SK-N-SH (cell line): ENCODE measurements around the gene AFF3. TPM values are rescaled to one million over a fixed set of nuclear protein-coding genes. Genes with fewer than 3 reads are reported as not detected.

Experiments used
- CTCF ChIA-PET: fragments of 300-600, 350-600 bp; formaldehyde crosslinking; extraction: SDS; loops from one replicate; lab custom pipeline; 2021; lab: Yijun Ruan, JAX
- POLR2A ChIA-PET: fragments of 350-600 bp; sonication (Branson Sonifier 250); formaldehyde crosslinking; extraction: SDS; loops from one replicate; lab custom pipeline; 2020; ENCODE audit warnings: antibody characterized with exemption, inconsistent platforms; lab: Yijun Ruan, JAX
- DNase-seq: peaks from one replicate; pipeline ENCODE4 v3.0.0; 2012
- H2AFZ ChIP-seq: fragments of 200-600 bp; sonication (generic); 2 replicates; pipeline ENCODE4 v1.8.1; 2016; ENCODE audit warnings: antibody characterized with exemption, mild to moderate bottlenecking, low read depth
- H3F3A ChIP-seq: fragments of 200-600 bp; sonication (generic); replicated peaks from 2 replicates; pipeline ENCODE3; 2016; ENCODE audit warnings: antibody characterized with exemption, mild to moderate bottlenecking; ENCODE audit not compliant: insufficient read depth
- H3K27ac ChIP-seq, 2 experiments: fragments of 200-500 bp in 1 of 2; fragments of 200-600 bp in 1 of 2; sonication (Bioruptor generic) in 1 of 2; sonication (generic), shearing (Covaris generic) in 1 of 2; 2 replicates each; pipeline versions ENCODE4 v1.5.1 to v1.6.1; 2014 to 2016; ENCODE audit warnings: low read depth in 2 of 2, inconsistent platforms in 1 of 2, low read length in 1 of 2, mild to moderate bottlenecking in 1 of 2, mixed read lengths in 1 of 2
- H3K27me3 ChIP-seq: fragments of 200-600 bp; sonication (generic), shearing (Covaris generic); 2 replicates; pipeline ENCODE4 v1.6.1; 2016; ENCODE audit warnings: mixed run types; ENCODE audit not compliant: insufficient read depth
- H3K36me3 ChIP-seq, 2 experiments: fragments of 200-500 bp in 1 of 2; fragments of 200-600 bp in 1 of 2; sonication (Bioruptor generic) in 1 of 2; sonication (generic) in 1 of 2; replicated peaks in 1 of 2; 2 replicates each; pipeline versions ENCODE3 to v1.5.1; 2014 to 2016; ENCODE audit warnings: low read length in 1 of 2, mild to moderate bottlenecking in 1 of 2; ENCODE audit not compliant: insufficient read depth in 2 of 2, control insufficient read depth in 1 of 2
- H3K4me1 ChIP-seq, 2 experiments: fragments of 200-500 bp in 1 of 2; fragments of 200-600 bp in 1 of 2; sonication (Bioruptor generic) in 1 of 2; sonication (generic), shearing (Covaris generic) in 1 of 2; 2 replicates each; pipeline versions ENCODE4 v1.5.1 to v1.6.1; 2014 to 2016; ENCODE audit warnings: low read depth in 1 of 2, low read length in 1 of 2, mixed run types in 1 of 2; ENCODE audit not compliant: insufficient read depth in 2 of 2, control insufficient read depth in 1 of 2
- H3K4me2 ChIP-seq: fragments of 200-600 bp; sonication (generic), shearing (Covaris generic); 2 replicates; pipeline ENCODE4 v1.6.1; 2017; ENCODE audit warnings: mixed run types
- H3K4me3 ChIP-seq, 2 experiments: fragments of 200-500 bp in 1 of 2; fragments of 200-600 bp in 1 of 2; sonication (Bioruptor generic) in 1 of 2; sonication (generic), shearing (Covaris generic) in 1 of 2; 2 replicates each; pipeline versions ENCODE4 v1.5.1 to v1.8.1; 2014 to 2016; ENCODE audit warnings: low read depth in 2 of 2, inconsistent platforms in 1 of 2, low read length in 1 of 2, mild to moderate bottlenecking in 1 of 2, mixed read lengths in 1 of 2, moderate library complexity in 1 of 2
- H3K79me2 ChIP-seq: fragments of 200-600 bp; sonication (generic); 2 replicates; pipeline ENCODE4 v1.8.1; 2017; ENCODE audit warnings: mild to moderate bottlenecking; ENCODE audit not compliant: insufficient read depth
- H3K9ac ChIP-seq: fragments of 200-600 bp; sonication (generic); 2 replicates; pipeline ENCODE4 v1.6.1; 2017; ENCODE audit warnings: mixed run types
- H3K9me2 ChIP-seq: fragments of 200-600 bp; sonication (generic); 2 replicates; pipeline ENCODE4 v1.6.1; 2017; ENCODE audit warnings: mixed run types
- H3K9me3 ChIP-seq: fragments of 200-600 bp; sonication (generic); 2 replicates; pipeline ENCODE4 v1.6.1; 2017; ENCODE audit warnings: mixed run types, mild to moderate bottlenecking, moderate library complexity
- H4K20me1 ChIP-seq: fragments of 200-600 bp; sonication (generic); 2 replicates; pipeline ENCODE4 v1.6.1; 2017; ENCODE audit warnings: mild to moderate bottlenecking, mixed run types; ENCODE audit not compliant: insufficient read depth
- CTCF ChIP-seq: fragments of 200-600 bp; sonication (generic); IDR thresholded peaks from 2 replicates; pipeline ENCODE4 v1.6.1; 2017; ENCODE audit warnings: antibody characterized with exemption, mild to moderate bottlenecking, moderate library complexity
- GABPA ChIP-seq: IDR thresholded peaks from 2 replicates; pipeline ENCODE4 v1.4.0; 2012; ENCODE audit warnings: low read depth, mild to moderate bottlenecking
- POLR2AphosphoS5 ChIP-seq: IDR thresholded peaks from 2 replicates; pipeline ENCODE4 v1.6.1; 2012; ENCODE audit warnings: low read depth, low read length
- RFX5 ChIP-seq: IDR thresholded peaks from 2 replicates; pipeline ENCODE4 v1.6.1; 2012; ENCODE audit warnings: mild to moderate bottlenecking, improper control_type of control experiment, low read length
- ZBTB33 ChIP-seq: IDR thresholded peaks from 2 replicates; pipeline ENCODE4 v1.4.0; 2012; ENCODE audit warnings: low read depth, borderline replicate concordance
- WGBS: methylation state at CpG from one replicate; pipeline ENCODE4 v1.1.6; 2017; ENCODE audit warnings: low lambda C conversion rate; 5-methylcytosine and 5-hydroxymethylcytosine counted together
- polyA plus RNA-seq, 3 experiments: library from polyadenylated mRNA; depleted of rRNA; stranded (reverse); fragments of >200 nt; gene quantifications; 2 replicates each; pipeline ENCODE4 v1.2.3, GENCODE V29; 2012
- TF ChIP-seq, protein P1 (sequence below): IDR thresholded peaks from 2 replicates; pipeline ENCODE4; 2012
- TF ChIP-seq, protein P2 (sequence below): IDR thresholded peaks from 2 replicates; pipeline ENCODE4 v1.4.0; 2012; ENCODE audit warnings: low read depth, borderline replicate concordance

Gene AFF3
- polyA plus RNA-seq, 1 of the 3 experiments (the other 2 are of a cell fraction), result 0.36 TPM

- Histone ChIP-seq H4K20me1 (no peaks in the 10 kb centered on the region), H3K36me3 (no peaks in the 10 kb centered on the region), H3K4me3 (no peak overlapping the region), H3K79me2 (no peaks in the 10 kb centered on the region), H3K9ac (no peak overlapping the region), H3K9me3 (no peaks in the 10 kb centered on the region), H3K27me3 (no peaks in the 10 kb centered on the region), H3K4me2 (no peak overlapping the region), H3F3A (no peaks in the 10 kb centered on the region), H3K27ac (no peak overlapping the region), H2AFZ (no peak overlapping the region), H3K4me1 (no peaks in the 10 kb centered on the region; a peak in 1 of 4 replicates), H3K9me2 (no peaks in the 10 kb centered on the region)
- CTCF ChIA-PET, result interaction anchor here (0.6 kb wide), 1 partner anchor 13 kb away, joined by 3 read pairs; no protein-coding TSS in a partner anchor
- WGBS, result 63% methylated on average over 12 of the region's 12 CpGs
- TF ChIP-seq GABPA, result no peak
- TF ChIP-seq RFX5, result no peak
- no peak for TF ChIP-seq CTCF
- no peak for DNase-seq
- POLR2A ChIA-PET, result no interaction called here
Measured at GRCh38 chr2:99998651-99999320, 143.6 kb downstream of the AFF3 start.

- Histone ChIP-seq H3K9ac (no peak overlapping the region), H2AFZ (no peak overlapping the region), H3F3A (no peaks in the 10 kb centered on the region), H4K20me1 (no peaks in the 10 kb centered on the region), H3K9me3 (no peaks in the 10 kb centered on the region), H3K27ac (no peak overlapping the region), H3K27me3 (no peaks in the 10 kb centered on the region), H3K4me3 (no peak overlapping the region), H3K4me1 (peaks cover 0 to 14% of the 10 kb centered on the region in 2 experiments; a peak in 2 of 4 replicates), H3K4me2 (no peak overlapping the region), H3K9me2 (no peaks in the 10 kb centered on the region), H3K36me3 (no peaks in the 10 kb centered on the region), H3K79me2 (no peaks in the 10 kb centered on the region)
- CTCF ChIA-PET, result interaction anchor here (0.7 to 1.2 kb wide), 2 partner anchors 17 to 32 kb away, joined by 3 read pairs; no protein-coding TSS in a partner anchor
- WGBS, result 73% methylated on average over 3 of the region's 3 CpGs
- DNase-seq, result no peak
- TF ChIP-seq CTCF, result no peak
- TF ChIP-seq POLR2AphosphoS5, result no peak
- POLR2A ChIA-PET, result no interaction called here
Measured at GRCh38 chr2:99989905-99990304, 152.5 kb downstream of the AFF3 start.

DNA sequence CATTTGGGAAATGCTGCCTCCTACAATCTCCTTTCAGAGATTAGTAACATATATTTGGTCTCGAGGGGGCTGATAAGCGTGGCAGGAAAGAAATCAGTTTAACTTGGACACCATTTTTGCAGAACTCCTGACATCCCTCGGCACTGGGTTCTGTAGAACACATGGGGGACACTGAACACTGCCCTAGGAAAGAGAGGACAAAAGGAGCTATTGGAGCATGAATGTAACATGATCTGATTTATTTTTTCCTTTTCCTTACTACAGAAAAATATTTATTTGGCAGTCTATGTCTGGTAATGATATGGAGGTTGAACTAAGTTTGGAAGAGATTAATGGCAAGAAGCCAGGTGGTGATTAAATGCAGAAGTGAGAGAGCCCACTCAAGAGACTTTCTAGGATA, 153.8 kb downstream of the AFF3 start:
- 57% methylated on average over 3 of the region's 3 CpGs for WGBS
- Histone ChIP-seq H4K20me1 (no peaks in the 10 kb centered on the region), H3K27ac (no peak overlapping the region), H3K79me2 (no peaks in the 10 kb centered on the region), H3K4me1 (peaks cover 0 to 23% of the 10 kb centered on the region in 2 experiments; a peak in 2 of 4 replicates), H3K9me2 (no peaks in the 10 kb centered on the region), H3K4me2 (no peak overlapping the region), H3F3A (no peaks in the 10 kb centered on the region), H2AFZ (no peak overlapping the region), H3K27me3 (no peaks in the 10 kb centered on the region), H3K36me3 (no peaks in the 10 kb centered on the region), H3K9ac (no peak overlapping the region), H3K9me3 (no peaks in the 10 kb centered on the region), H3K4me3 (no peak overlapping the region)
- POLR2A ChIA-PET, result no interaction called here
- CTCF ChIA-PET, result interaction anchor here (1.0 to 1.2 kb wide), 2 partner anchors 33 to 60 kb away, joined by 3 read pairs; no protein-coding TSS in a partner anchor
- DNase-seq, result no peak
- TF ChIP-seq, protein P1, sequence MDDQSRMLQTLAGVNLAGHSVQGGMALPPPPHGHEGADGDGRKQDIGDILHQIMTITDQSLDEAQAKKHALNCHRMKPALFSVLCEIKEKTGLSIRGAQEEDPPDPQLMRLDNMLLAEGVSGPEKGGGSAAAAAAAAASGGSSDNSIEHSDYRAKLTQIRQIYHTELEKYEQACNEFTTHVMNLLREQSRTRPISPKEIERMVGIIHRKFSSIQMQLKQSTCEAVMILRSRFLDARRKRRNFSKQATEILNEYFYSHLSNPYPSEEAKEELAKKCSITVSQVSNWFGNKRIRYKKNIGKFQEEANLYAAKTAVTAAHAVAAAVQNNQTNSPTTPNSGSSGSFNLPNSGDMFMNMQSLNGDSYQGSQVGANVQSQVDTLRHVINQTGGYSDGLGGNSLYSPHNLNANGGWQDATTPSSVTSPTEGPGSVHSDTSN, result no peak
- TF ChIP-seq, protein P2, sequence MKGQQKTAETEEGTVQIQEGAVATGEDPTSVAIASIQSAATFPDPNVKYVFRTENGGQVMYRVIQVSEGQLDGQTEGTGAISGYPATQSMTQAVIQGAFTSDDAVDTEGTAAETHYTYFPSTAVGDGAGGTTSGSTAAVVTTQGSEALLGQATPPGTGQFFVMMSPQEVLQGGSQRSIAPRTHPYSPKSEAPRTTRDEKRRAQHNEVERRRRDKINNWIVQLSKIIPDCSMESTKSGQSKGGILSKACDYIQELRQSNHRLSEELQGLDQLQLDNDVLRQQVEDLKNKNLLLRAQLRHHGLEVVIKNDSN, result no peak
- no peak for TF ChIP-seq CTCF
- TF ChIP-seq ZBTB33, result no peak
